B cell (primary cell): ENCODE measurements around the gene EXOC6B.

Experiments used
- EZH2 ChIP-seq: IDR thresholded peaks from 2 replicates; pipeline ENCODE4 v1.6.1; 2012; ENCODE audit warnings: borderline replicate concordance, low read depth, mild to moderate bottlenecking, moderate library complexity, low read length; ENCODE audit not compliant: insufficient read depth, poor library complexity, severe bottlenecking
- TF ChIP-seq, protein P1 (sequence below): fragments of 200-600 bp; IDR thresholded peaks from one replicate; pipeline ENCODE4 v1.8.0; 2022; ENCODE audit warnings: antibody characterized with exemption, mild to moderate bottlenecking

DNA sequence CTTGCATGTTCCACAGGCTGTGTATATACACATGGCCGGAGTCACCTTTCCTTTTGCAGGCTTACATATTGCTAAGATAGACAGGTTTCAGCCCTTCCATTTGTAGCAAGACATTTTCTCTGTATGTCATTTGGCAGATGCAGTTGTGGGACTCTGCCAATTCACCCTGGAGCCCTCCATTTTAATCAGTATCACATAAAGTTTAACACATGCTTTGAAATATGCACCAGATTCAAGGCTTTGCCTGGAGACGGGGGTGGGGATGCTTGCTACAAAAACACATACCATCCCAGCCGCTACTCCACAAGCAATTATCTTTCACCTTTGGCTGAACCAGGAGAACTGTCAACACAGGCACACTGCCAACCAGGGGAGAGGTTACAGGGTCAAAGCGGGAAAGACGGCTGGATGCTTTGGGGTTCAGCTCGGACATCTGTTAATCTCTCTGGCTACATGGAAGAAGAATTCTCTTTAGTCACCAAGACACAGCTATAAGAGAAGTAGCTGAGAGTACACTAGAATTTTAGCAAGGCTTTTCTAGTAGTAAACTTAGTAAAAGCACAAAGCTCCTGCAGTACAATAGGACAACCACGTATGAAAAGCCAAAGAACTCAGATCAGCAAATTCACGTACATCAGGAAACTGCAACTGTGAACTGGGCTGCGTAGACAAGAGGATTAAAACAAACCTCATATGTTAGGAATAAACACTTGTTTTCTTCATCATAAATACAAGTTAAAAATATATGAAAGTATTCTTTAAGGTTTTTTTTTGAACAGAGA lies 130.9 kb downstream of the EXOC6B start:
- TF ChIP-seq EZH2 = no peak
- TF ChIP-seq, protein P1, sequence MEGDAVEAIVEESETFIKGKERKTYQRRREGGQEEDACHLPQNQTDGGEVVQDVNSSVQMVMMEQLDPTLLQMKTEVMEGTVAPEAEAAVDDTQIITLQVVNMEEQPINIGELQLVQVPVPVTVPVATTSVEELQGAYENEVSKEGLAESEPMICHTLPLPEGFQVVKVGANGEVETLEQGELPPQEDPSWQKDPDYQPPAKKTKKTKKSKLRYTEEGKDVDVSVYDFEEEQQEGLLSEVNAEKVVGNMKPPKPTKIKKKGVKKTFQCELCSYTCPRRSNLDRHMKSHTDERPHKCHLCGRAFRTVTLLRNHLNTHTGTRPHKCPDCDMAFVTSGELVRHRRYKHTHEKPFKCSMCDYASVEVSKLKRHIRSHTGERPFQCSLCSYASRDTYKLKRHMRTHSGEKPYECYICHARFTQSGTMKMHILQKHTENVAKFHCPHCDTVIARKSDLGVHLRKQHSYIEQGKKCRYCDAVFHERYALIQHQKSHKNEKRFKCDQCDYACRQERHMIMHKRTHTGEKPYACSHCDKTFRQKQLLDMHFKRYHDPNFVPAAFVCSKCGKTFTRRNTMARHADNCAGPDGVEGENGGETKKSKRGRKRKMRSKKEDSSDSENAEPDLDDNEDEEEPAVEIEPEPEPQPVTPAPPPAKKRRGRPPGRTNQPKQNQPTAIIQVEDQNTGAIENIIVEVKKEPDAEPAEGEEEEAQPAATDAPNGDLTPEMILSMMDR = no peak
